Esophagus muscularis mucosa (tissue), 4 donors: Measurements from ENCODE around the gene CYP26B1. TPM values are rescaled to one million over a fixed set of nuclear protein-coding genes. Genes with fewer than 3 reads are reported as not detected.

ENCODE experiments used
- DNase-seq: peaks from one replicate; pipeline ENCODE4 v3.0.0-alpha.2; 2017; ENCODE audit errors: extremely low spot score
- H3K27ac ChIP-seq, 4 donors: fragments of 200-600 bp; sonication (generic); replicated peaks in 1 of 4; 1 replicate in 3 of 4; 2 replicates in 1 of 4; pipeline ENCODE4 v1.5.1; 2016 to 2019; ENCODE audit warnings: mild to moderate bottlenecking in 1 of 4
- H3K27me3 ChIP-seq, 4 donors: fragments of 200-600 bp; sonication (generic); one replicate each; pipeline versions ENCODE4 v1.5.1 to v1.6.0; 2016 to 2019
- H3K36me3 ChIP-seq, 4 donors: fragments of 200-600 bp; sonication (generic); one replicate each; pipeline ENCODE4 v1.5.1; 2016 to 2019
- H3K4me1 ChIP-seq, 4 donors: fragments of 200-600 bp; sonication (generic); one replicate each; pipeline ENCODE4 v1.5.1; 2016 to 2019
- H3K4me3 ChIP-seq, 4 donors: fragments of 200-600 bp; sonication (generic); 1 replicate in 2 of 4; 2 replicates in 2 of 4; pipeline ENCODE4 v1.5.1; 2016 to 2019; ENCODE audit warnings: mild to moderate bottlenecking in 4 of 4, moderate library complexity in 1 of 4
- H3K9me3 ChIP-seq, 4 donors: fragments of 200-600 bp; sonication (generic); 1 replicate in 3 of 4; 2 replicates in 1 of 4; pipeline ENCODE4 v1.5.1; 2016 to 2019
- EP300 ChIP-seq: sonication (generic); formaldehyde crosslinking; IDR thresholded peaks from one replicate; pipeline ENCODE4 v1.6.1; 2017; ENCODE audit warnings: antibody characterized with exemption
- POLR2A ChIP-seq: fragments of 450-650 bp; IDR thresholded peaks from one replicate; pipeline ENCODE4 v1.6.1; 2017; ENCODE audit warnings: antibody characterized with exemption, moderate library complexity, mild to moderate bottlenecking, low read depth
- POLR2AphosphoS5 ChIP-seq, 2 donors: sonication (generic); formaldehyde crosslinking; IDR thresholded peaks; one replicate each; pipeline ENCODE4 v1.6.1; 2017; ENCODE audit warnings: antibody characterized with exemption in 2 of 2
- WGBS: methylation state at CpG from one replicate; pipeline ENCODE4 v1.1.5; 2018; 5-methylcytosine and 5-hydroxymethylcytosine counted together
- intact Hi-C: fragments of 100-400 bp; cut with DNase I; formaldehyde crosslinking; loops from one replicate; pipeline ENCODE4 v1.15.1; 2023
- total RNA-seq, 4 donors: library from RNA; depleted of rRNA; stranded (reverse); fragments of >200 nt; gene quantifications; one replicate each; pipeline versions ENCODE4 v1.1.0 to v1.2.1, GENCODE V29; 2016
- TF ChIP-seq, protein P1 (sequence below), 3 experiments: fragments of 200-600 bp in 2 of 3; fragments of 450-650 bp in 1 of 3; sonication (generic) in 2 of 3; IDR thresholded peaks; one replicate each; pipeline ENCODE4 v1.5.1; 2017 to 2019; ENCODE audit warnings: antibody characterized with exemption in 3 of 3, mild to moderate bottlenecking in 2 of 3, moderate library complexity in 1 of 3

CYP26B1 gene
- total RNA-seq, 4 donors from 2014 or later, result 1.2 to 3.6 (median 2.4) TPM

DNA sequence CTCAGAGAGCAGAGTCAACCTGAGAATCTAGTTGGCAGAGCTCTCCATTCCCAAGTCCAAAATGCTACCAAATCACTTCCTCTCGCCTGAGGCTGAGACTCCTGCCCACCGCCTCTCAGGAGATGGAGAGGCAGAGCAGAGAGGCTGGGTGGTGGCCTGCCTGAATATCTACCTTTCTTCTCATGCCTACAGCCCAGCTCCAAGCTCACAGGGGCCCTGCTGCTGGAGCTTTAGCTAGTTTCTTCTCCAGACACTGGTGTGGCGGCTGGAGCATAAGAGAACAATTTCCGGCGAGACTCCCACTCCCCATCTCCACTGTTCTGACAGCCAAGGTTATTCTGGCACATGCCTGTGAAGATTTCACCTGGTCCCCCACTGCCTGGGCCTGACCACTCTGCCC lies 8.1 kb upstream of the CYP26B1 start:
- Histone ChIP-seq H3K9me3 (no peaks in the 10 kb centered on the region), H3K4me1 (no peaks in the 10 kb centered on the region), H3K4me3 (no peak overlapping the region), H3K27me3 (peaks cover 0 to 84% (median 8%) of the 10 kb centered on the region in 4 donors), H3K27ac (no peak overlapping the region), H3K36me3 (no peaks in the 10 kb centered on the region)
- DNase-seq, result peak; percentile 50
- intact Hi-C loops, result no loop called here
- no peak for TF ChIP-seq EP300
- TF ChIP-seq, protein P1, sequence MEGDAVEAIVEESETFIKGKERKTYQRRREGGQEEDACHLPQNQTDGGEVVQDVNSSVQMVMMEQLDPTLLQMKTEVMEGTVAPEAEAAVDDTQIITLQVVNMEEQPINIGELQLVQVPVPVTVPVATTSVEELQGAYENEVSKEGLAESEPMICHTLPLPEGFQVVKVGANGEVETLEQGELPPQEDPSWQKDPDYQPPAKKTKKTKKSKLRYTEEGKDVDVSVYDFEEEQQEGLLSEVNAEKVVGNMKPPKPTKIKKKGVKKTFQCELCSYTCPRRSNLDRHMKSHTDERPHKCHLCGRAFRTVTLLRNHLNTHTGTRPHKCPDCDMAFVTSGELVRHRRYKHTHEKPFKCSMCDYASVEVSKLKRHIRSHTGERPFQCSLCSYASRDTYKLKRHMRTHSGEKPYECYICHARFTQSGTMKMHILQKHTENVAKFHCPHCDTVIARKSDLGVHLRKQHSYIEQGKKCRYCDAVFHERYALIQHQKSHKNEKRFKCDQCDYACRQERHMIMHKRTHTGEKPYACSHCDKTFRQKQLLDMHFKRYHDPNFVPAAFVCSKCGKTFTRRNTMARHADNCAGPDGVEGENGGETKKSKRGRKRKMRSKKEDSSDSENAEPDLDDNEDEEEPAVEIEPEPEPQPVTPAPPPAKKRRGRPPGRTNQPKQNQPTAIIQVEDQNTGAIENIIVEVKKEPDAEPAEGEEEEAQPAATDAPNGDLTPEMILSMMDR (IDR thresholded peaks at IDR 0.05), result no peak
- TF ChIP-seq POLR2A, result no peak
- TF ChIP-seq POLR2AphosphoS5 (IDR thresholded peaks at IDR 0.05), result no peak
- 79% methylated on average over 5 of the region's 5 CpGs for WGBS

DNA sequence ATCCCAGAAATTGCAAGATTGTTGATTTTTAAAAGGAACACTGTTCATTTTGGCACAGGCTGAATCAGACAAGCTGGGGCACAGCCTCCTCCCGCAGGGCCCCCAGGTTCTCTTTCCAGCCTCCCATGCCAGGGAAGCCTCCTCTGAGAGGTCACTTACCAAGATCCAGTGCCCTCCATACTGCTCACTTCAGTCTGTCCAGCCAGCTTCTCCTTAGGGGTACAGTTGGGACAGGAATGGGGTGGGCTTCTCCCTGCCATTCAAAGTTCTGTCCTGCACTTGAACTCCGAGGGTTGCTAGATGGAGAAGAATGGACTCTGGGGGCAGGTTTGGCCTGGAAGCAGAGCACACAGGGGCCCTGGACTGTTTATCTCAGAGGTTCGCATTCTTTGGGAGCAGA lies 7.5 kb upstream of the CYP26B1 start:
- no peaks in the 10 kb centered on the region for H3K36me3 ChIP-seq
- intact Hi-C loops, result no loop called here
- H3K4me1 ChIP-seq, result peaks cover 1 to 5% (median 5%) of the 10 kb centered on the region in 4 donors
- 100% methylated on average over 3 of the region's 3 CpGs for WGBS
- H3K27me3 ChIP-seq, result peaks cover 0 to 87% (median 8%) of the 10 kb centered on the region in 4 donors
- DNase-seq, result peak; percentile 82
- no peak overlapping the region for H3K27ac ChIP-seq
- no peaks in the 10 kb centered on the region for H3K9me3 ChIP-seq
- TF ChIP-seq POLR2A (no peak), POLR2AphosphoS5 (IDR thresholded peaks at IDR 0.05) (no peak), EP300 (no peak)
- TF ChIP-seq, protein P1 (IDR thresholded peaks at IDR 0.05), result no peak
- H3K4me3 ChIP-seq, result no peak overlapping the region

DNA sequence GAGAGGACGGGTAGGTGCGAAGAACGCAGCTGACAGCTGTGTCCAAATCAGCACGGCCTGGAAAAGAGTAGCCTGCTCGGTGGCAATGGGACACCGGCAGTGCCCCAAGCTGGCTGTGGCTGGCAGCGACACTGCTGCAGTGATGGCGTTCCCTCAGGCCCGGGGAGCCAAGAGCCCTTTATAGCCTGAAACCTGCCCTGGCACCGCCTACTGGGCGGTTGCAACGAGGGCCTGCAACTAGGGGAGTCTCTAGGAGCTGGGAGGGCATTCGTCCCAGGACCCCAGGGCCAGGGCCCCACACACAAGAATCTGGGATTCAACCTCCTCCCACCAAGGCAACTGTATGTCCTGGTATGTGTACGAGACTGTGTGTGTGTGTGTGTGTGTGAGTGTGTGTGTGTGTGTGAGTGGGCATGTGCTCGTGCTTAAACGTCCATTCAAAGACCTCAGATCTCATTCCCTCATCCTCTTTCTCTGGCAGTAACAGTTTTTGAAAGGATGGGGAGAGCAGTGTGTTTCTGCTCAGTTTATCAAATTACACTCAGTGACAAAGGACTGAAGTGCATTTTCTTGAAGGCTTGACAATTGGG lies 6.8 kb upstream of the CYP26B1 start:
- intact Hi-C loops, result loop anchor here (5.0 kb wide), 4 partner anchors 352 to 607 kb away; no protein-coding TSS in a partner anchor
- H3K4me1 ChIP-seq, result peaks cover 8 to 12% (median 12%) of the 10 kb centered on the region in 4 donors

DNA sequence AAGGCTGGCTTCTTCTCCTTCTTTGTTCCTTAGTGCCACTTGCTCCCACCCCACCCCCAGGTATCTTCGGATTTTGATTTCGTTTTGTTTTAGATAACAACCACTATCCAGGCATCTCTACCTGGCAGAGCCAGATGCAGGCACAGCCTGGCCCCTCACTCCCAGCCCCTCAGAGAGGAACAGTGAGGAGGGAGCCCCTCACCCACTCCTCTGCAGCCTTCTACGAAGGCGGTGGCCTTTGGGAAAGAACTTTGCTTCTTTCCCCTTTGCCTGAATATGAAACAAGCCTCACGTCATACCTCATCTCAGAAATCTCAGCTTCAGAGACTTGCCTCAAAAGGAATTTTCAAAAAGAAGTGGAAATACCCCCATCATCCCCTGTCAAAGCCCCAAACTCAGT lies 6.3 kb upstream of the CYP26B1 start:
- H3K36me3 ChIP-seq, result no peaks in the 10 kb centered on the region
- H3K9me3 ChIP-seq, result no peaks in the 10 kb centered on the region
- peaks cover 13 to 18% (median 17%) of the 10 kb centered on the region in 4 donors for H3K4me1 ChIP-seq
- TF ChIP-seq POLR2A, result no peak
- no peak for TF ChIP-seq POLR2AphosphoS5 (IDR thresholded peaks at IDR 0.05)
- TF ChIP-seq, protein P1 (IDR thresholded peaks at IDR 0.05), result no peak
- no peak for TF ChIP-seq EP300
- 86% methylated on average over 5 of the region's 5 CpGs for WGBS
- no peak overlapping the region for H3K4me3 ChIP-seq
- intact Hi-C loops, result loop anchor here (5.0 kb wide), 4 partner anchors 352 to 607 kb away; no protein-coding TSS in a partner anchor
- peak; percentile 53 for DNase-seq
- no peak overlapping the region for H3K27ac ChIP-seq
- peaks cover 0 to 87% (median 19%) of the 10 kb centered on the region in 4 donors for H3K27me3 ChIP-seq

More for the DNA sequence above, 6.8 kb upstream of the CYP26B1 start:
- H3K4me3 ChIP-seq, result no peak overlapping the region
- 85% methylated on average over 16 of the region's 16 CpGs for WGBS
- DNase-seq, result peak; percentile 66
- no peaks in the 10 kb centered on the region for H3K9me3 ChIP-seq
- TF ChIP-seq POLR2AphosphoS5 (IDR thresholded peaks at IDR 0.05) (no peak), POLR2A (no peak), EP300 (no peak)
- TF ChIP-seq, protein P1 (IDR thresholded peaks at IDR 0.05), result no peak
- no peaks in the 10 kb centered on the region for H3K36me3 ChIP-seq
- peaks cover 0 to 87% (median 14%) of the 10 kb centered on the region in 4 donors for H3K27me3 ChIP-seq
- H3K27ac ChIP-seq, result no peak overlapping the region
